Stomach (tissue), 9 donors: ENCODE data around the gene ERBB4. TPM values are rescaled to one million over a fixed set of nuclear protein-coding genes. Genes with fewer than 3 reads are reported as not detected.

Source experiments
- DNase-seq, 2 donors: peaks; one replicate each; pipeline versions ENCODE4 v3.0.0 to v3.0.0-alpha.2; 2013 to 2019
- H3K27ac ChIP-seq, 5 donors: fragments of 200-600 bp in 4 of 5; sonication (generic) in 4 of 5; one replicate each; pipeline ENCODE4 v1.5.1; 2013 to 2019; ENCODE audit warnings: mild to moderate bottlenecking in 1 of 5, moderate library complexity in 1 of 5
- H3K27me3 ChIP-seq, 3 donors: fragments of 200-600 bp; sonication (generic); one replicate each; pipeline ENCODE4 v1.5.1; 2017 to 2019; ENCODE audit warnings: mixed run types in 1 of 3
- H3K36me3 ChIP-seq, 4 donors: fragments of 200-600 bp; sonication (generic); 1 replicate in 3 of 4; 2 replicates in 1 of 4; pipeline ENCODE4 v1.5.1; 2016 to 2019
- H3K4me1 ChIP-seq, 4 donors: fragments of 200-600 bp; sonication (generic); one replicate each; pipeline ENCODE4 v1.5.1; 2016 to 2019
- H3K4me3 ChIP-seq, 4 donors: fragments of 200-600 bp; sonication (generic) in 3 of 4; one replicate each; pipeline ENCODE4 v1.5.1; 2016 to 2019; ENCODE audit warnings: mild to moderate bottlenecking in 1 of 4
- H3K9me3 ChIP-seq, 4 donors: fragments of 200-600 bp; sonication (generic); one replicate each; pipeline ENCODE4 v1.5.1; 2016 to 2019
- EP300 ChIP-seq: sonication (generic); formaldehyde crosslinking; IDR thresholded peaks from one replicate; pipeline ENCODE4 v1.6.1; 2017; ENCODE audit warnings: antibody characterized with exemption
- POLR2A ChIP-seq, 4 donors: fragments of 450-650 bp; IDR thresholded peaks; one replicate each; pipeline ENCODE4 v1.6.1; 2016; ENCODE audit warnings: antibody characterized with exemption in 4 of 4, control low read depth in 2 of 4, mild to moderate bottlenecking in 1 of 4, moderate library complexity in 1 of 4
- POLR2AphosphoS5 ChIP-seq, 3 donors: sonication (generic); formaldehyde crosslinking; IDR thresholded peaks; one replicate each; pipeline ENCODE4 v1.6.1; 2016; ENCODE audit warnings: antibody characterized with exemption in 3 of 3
- WGBS, 5 donors: extraction: QIAGEN DNeasy Blood & Tissue Kit in 3 of 5; methylation state at CpG; one replicate each; pipeline versions ENCODE4 v1.1.5 to v1.1.7; 2013 to 2018; 5-methylcytosine and 5-hydroxymethylcytosine counted together
- intact Hi-C: fragments of 100-400 bp; cut with DNase I; formaldehyde crosslinking; loops from one replicate; pipeline ENCODE4 v1.15.1; 2023; ENCODE audit warnings: low total_unique reads
- polyA plus RNA-seq, 3 donors: library from polyadenylated mRNA; stranded (reverse); fragments of 200-250 nt; gene quantifications; one replicate each; pipeline ENCODE4 v1.2.3, GENCODE V29; 2013
- total RNA-seq, 5 donors: library from RNA; depleted of rRNA; stranded (reverse); fragments of >200 nt; gene quantifications; one replicate each; pipeline versions ENCODE4 v1.1.0 to v1.2.3, GENCODE V29; 2014 to 2016
- TF ChIP-seq, protein P1 (sequence below), 7 experiments: fragments of 450-650 bp in 4 of 7; fragments of 200-600 bp in 3 of 7; sonication (generic) in 3 of 7; IDR thresholded peaks; one replicate each; pipeline ENCODE4 v1.5.1; 2016 to 2019; ENCODE audit warnings: antibody characterized with exemption in 7 of 7, control low read depth in 2 of 7, mild to moderate bottlenecking in 1 of 7
- donor health status: healthy with polysubstance abuse.
- donor health status: Bipolar disorder and iron deficiency.
- donor health status: healthy.

Gene ERBB4
- total and polyA plus RNA-seq, 8 donors = 0.12 to 2.5 (median 0.45) TPM; not detected in 1

DNA sequence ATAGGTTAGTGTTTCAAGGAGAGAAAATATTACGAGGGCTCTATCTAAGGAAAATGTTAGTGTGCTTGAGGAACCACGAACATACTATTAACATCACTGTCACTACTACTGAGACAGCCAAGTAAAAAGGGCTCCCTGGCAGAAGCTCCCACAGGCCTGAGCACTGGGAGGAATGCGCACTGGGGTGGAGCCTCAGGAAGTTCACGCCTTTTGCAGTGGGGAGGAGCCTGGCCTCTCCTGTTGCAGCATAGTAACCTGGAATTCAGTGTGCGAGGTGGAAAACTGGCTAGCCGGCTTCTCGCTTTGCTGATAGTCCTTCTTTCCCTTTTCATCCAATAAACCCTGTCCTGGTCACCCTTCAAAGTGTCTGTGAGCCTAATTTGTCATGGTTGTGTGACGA, 250.3 kb downstream of the ERBB4 start:
- intact Hi-C loops = no loop called here
- Histone ChIP-seq H3K9me3 (no peaks in the 10 kb centered on the region), H3K4me1 (peaks cover 0 to under 1% (median 0%) of the 10 kb centered on the region in 4 donors), H3K27ac (no peak overlapping the region), H3K4me3 (no peak overlapping the region), H3K27me3 (no peaks in the 10 kb centered on the region), H3K36me3 (no peaks in the 10 kb centered on the region)
- WGBS, 5 donors = 90 to 94% (median 94%) methylated on average over 8 of the region's 8 CpGs
- DNase-seq = no peak
- no peak for TF ChIP-seq POLR2AphosphoS5 (IDR thresholded peaks at IDR 0.05)

DNA sequence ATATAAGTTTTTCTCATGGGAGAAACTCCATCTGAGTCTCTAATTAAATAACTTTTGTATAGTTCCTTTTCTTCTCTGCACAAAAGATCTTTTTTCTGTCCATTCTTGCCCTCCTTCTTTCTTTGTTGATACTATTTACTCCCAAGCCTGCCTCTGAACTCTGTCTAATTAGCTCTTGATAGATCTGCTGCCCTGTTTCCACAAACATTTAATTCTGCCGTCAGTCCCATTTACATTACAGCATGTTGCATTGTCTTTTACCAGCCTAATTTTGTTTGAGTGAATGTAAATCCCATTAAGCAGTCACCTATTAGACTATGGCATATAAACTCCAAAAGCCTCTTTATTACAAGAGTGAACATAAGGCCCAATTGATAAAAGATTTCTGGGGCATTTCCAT, 254.4 kb downstream of the ERBB4 start:
- DNase-seq = no peak
- Histone ChIP-seq H3K27ac (no peak overlapping the region), H3K4me1 (peaks cover 0 to 14% (median 7%) of the 10 kb centered on the region in 4 donors), H3K9me3 (no peaks in the 10 kb centered on the region), H3K36me3 (no peaks in the 10 kb centered on the region), H3K4me3 (no peak overlapping the region), H3K27me3 (no peaks in the 10 kb centered on the region)
- TF ChIP-seq POLR2A (IDR thresholded peaks at IDR 0.05) (no peak), POLR2AphosphoS5 (IDR thresholded peaks at IDR 0.05) (no peak), EP300 (no peak)
- TF ChIP-seq, protein P1, sequence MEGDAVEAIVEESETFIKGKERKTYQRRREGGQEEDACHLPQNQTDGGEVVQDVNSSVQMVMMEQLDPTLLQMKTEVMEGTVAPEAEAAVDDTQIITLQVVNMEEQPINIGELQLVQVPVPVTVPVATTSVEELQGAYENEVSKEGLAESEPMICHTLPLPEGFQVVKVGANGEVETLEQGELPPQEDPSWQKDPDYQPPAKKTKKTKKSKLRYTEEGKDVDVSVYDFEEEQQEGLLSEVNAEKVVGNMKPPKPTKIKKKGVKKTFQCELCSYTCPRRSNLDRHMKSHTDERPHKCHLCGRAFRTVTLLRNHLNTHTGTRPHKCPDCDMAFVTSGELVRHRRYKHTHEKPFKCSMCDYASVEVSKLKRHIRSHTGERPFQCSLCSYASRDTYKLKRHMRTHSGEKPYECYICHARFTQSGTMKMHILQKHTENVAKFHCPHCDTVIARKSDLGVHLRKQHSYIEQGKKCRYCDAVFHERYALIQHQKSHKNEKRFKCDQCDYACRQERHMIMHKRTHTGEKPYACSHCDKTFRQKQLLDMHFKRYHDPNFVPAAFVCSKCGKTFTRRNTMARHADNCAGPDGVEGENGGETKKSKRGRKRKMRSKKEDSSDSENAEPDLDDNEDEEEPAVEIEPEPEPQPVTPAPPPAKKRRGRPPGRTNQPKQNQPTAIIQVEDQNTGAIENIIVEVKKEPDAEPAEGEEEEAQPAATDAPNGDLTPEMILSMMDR (IDR thresholded peaks at IDR 0.05) = no peak
- intact Hi-C loops = no loop called here
- 15 to 49% (median 24%) methylated on average over 1 of the region's 1 CpG for WGBS, 5 donors

DNA sequence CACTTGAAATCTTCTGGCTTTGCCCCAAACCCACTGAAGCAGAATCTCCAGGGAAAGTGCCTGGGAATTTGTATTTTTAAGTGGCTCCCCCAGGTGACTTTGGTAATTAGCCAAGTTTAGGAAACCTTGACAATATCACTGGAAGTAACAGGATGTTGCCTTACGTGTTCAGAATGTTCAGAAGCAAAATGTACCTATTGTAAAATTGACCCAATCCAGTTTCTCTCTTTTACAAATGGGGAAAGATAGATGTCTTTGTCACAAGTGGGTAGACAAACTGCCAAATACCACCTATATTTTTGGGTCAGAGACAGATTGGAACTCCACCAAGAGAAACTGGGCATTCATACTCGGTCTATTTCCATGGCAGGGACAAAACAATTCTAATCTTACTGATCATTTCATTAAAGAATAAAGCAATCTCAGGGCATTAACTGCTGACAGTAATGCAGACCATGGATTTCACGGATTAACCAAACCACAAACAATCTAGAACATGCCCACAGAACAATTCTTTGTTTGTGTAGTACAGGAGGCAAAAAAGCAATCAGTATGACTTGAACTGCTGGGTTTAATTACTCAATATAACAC, 255.8 kb downstream of the ERBB4 start:
- H3K4me3 ChIP-seq = no peak overlapping the region
- H3K27ac ChIP-seq = no peak overlapping the region
- TF ChIP-seq, protein P1 (IDR thresholded peaks at IDR 0.05) = no peak
- TF ChIP-seq POLR2A (IDR thresholded peaks at IDR 0.05) (no peak), EP300 (no peak), POLR2AphosphoS5 (IDR thresholded peaks at IDR 0.05) (no peak)
- no peak for DNase-seq
- no peaks in the 10 kb centered on the region for H3K9me3 ChIP-seq
- no peaks in the 10 kb centered on the region for H3K27me3 ChIP-seq
- H3K4me1 ChIP-seq = peaks cover 0 to 14% (median 7%) of the 10 kb centered on the region in 4 donors
- 27 to 41% (median 31%) methylated on average over 3 of the region's 3 CpGs for WGBS, 5 donors
- H3K36me3 ChIP-seq = no peaks in the 10 kb centered on the region
- intact Hi-C loops = no loop called here

DNA sequence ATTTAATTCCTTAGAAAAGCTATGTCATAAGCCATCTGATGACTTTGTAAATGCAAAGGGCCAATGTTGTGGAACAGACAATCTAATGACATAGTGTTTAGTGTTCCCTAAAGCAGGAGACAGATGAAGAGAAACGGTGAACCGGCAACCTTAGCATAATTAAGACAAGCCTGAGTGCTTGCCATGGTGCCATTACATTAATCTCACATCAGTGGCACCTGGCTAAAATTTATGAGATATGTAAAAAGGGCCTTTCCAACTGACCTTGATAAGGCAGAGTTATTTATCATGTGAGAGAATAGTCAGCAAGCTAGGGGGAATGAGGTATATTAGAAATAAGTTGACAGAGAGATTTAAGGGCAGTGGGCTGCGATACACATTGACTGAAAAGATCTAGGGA, 261.8 kb downstream of the ERBB4 start:
- WGBS, 5 donors = 60 to 78% (median 64%) methylated on average over 3 of the region's 3 CpGs

DNA sequence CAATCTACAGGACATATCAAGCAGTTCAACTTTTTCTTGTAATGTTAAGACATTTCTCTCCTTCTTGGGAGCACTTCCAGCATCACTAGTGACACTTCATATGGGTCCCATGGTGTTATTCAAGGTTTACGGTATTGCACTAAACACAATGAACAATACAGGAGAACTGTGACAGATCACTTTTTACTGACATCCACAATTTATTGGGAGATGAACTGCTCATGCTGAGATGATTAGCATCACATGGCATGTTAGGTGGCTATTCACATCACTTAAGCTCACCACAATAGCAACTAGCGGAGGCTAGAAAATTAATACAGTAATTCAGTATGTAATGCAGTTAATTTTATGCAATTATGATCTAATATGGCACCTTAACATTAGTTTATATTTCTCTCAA, 264.4 kb downstream of the ERBB4 start:
- TF ChIP-seq POLR2A (IDR thresholded peaks at IDR 0.05) = no peak
- TF ChIP-seq EP300 = no peak
- TF ChIP-seq, protein P1 (IDR thresholded peaks at IDR 0.05) = no peak
- no peak for TF ChIP-seq POLR2AphosphoS5 (IDR thresholded peaks at IDR 0.05)
- intact Hi-C loops = no loop called here
- H3K36me3 ChIP-seq = no peaks in the 10 kb centered on the region
- H3K27me3 ChIP-seq = no peaks in the 10 kb centered on the region
- no peak for DNase-seq
- peaks cover 0 to 4% (median 0%) of the 10 kb centered on the region in 4 donors for H3K4me1 ChIP-seq
- WGBS, 5 donors = 86 to 100% (median 97%) methylated on average over 2 of the region's 2 CpGs
- no peak overlapping the region for H3K27ac ChIP-seq
- no peak overlapping the region for H3K4me3 ChIP-seq
- H3K9me3 ChIP-seq = no peaks in the 10 kb centered on the region

More for the DNA sequence above, 261.8 kb downstream of the ERBB4 start:
- peaks cover 0 to under 1% (median 0%) of the 10 kb centered on the region in 4 donors for H3K4me1 ChIP-seq
- no peak for DNase-seq
- H3K27ac ChIP-seq = no peak overlapping the region
- no peaks in the 10 kb centered on the region for H3K9me3 ChIP-seq
- H3K27me3 ChIP-seq = no peaks in the 10 kb centered on the region
- TF ChIP-seq, protein P1 (IDR thresholded peaks at IDR 0.05) = no peak
- no peak for TF ChIP-seq EP300
- no peak for TF ChIP-seq POLR2A (IDR thresholded peaks at IDR 0.05)
- no peak for TF ChIP-seq POLR2AphosphoS5 (IDR thresholded peaks at IDR 0.05)
- H3K4me3 ChIP-seq = no peak overlapping the region
- intact Hi-C loops = no loop called here
- H3K36me3 ChIP-seq = no peaks in the 10 kb centered on the region
